Omental fat pad (tissue), 4 donors: ENCODE data around the gene MPZL3. TPM values are rescaled to one million over a fixed set of nuclear protein-coding genes. Genes with fewer than 3 reads are reported as not detected.

Source experiments
- ATAC-seq: fragments of 150-250 bp; one replicate; pipeline ENCODE4 v1.9.1; 2016; ENCODE audit warnings: mild to moderate bottlenecking, moderate library complexity; ENCODE audit not compliant: low FRiP score
- DNase-seq: peaks from one replicate; pipeline ENCODE4 v3.0.0-alpha.2; 2019; ENCODE audit warnings: low spot score
- total RNA-seq, 4 donors: library from RNA; depleted of rRNA; stranded (reverse); fragments of >200 nt; gene quantifications; one replicate each; pipeline ENCODE4 v1.1.0, GENCODE V29; 2016
- TF ChIP-seq, protein P1 (sequence below), 3 donors: fragments of 450-650 bp; IDR thresholded peaks; one replicate each; pipeline ENCODE4 v1.5.1; 2016 to 2017; ENCODE audit warnings: antibody characterized with exemption in 3 of 3, mild to moderate bottlenecking in 3 of 3, moderate library complexity in 2 of 3

MPZL3 gene
- total RNA-seq, 4 donors from 2014 or later, result 1.3 to 2.5 (median 2.4) TPM

DNA sequence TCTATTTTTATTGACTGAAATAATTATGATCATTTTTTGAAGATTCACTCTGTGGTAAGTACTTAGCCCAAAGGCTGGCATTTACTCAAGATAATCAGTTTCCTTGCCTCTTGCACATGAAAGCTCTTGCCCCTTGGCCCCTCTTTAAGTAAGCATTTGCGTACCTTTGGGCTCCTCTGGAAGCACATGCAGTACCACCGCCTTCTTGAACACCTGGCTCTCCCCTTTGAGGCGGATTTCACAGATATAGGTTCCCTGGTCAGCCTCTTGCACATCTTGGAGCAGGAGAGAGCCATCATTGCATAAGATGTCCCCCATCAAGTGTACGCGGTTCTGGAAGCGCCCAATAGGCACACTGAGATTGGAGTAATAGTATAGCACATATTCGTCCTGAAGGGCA, 41.8 kb downstream of the MPZL3 start:
- TF ChIP-seq, protein P1, sequence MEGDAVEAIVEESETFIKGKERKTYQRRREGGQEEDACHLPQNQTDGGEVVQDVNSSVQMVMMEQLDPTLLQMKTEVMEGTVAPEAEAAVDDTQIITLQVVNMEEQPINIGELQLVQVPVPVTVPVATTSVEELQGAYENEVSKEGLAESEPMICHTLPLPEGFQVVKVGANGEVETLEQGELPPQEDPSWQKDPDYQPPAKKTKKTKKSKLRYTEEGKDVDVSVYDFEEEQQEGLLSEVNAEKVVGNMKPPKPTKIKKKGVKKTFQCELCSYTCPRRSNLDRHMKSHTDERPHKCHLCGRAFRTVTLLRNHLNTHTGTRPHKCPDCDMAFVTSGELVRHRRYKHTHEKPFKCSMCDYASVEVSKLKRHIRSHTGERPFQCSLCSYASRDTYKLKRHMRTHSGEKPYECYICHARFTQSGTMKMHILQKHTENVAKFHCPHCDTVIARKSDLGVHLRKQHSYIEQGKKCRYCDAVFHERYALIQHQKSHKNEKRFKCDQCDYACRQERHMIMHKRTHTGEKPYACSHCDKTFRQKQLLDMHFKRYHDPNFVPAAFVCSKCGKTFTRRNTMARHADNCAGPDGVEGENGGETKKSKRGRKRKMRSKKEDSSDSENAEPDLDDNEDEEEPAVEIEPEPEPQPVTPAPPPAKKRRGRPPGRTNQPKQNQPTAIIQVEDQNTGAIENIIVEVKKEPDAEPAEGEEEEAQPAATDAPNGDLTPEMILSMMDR (IDR thresholded peaks at IDR 0.05), result no peak
- DNase-seq (no peak), ATAC-seq (no peak)

DNA sequence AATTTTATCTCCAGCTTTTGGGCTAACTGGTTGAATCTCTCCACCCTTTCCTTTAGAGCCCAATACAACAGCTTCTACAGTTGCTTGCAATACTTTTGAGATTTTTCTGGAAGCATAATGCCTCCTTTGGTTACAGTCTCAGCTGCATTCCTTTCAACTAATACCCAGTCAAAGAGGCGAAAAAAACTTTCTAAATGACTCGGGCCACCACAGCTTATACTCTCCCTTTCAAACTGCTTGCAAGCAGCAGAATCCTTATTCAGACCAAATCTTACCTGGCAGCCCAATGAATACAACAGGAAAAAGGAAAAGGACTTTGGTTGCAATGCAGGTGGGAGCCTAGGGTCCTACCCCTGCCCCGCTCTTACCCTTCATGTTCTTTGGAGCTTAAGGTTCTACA, 43.1 kb downstream of the MPZL3 start:
- ATAC-seq, result no peak

DNA sequence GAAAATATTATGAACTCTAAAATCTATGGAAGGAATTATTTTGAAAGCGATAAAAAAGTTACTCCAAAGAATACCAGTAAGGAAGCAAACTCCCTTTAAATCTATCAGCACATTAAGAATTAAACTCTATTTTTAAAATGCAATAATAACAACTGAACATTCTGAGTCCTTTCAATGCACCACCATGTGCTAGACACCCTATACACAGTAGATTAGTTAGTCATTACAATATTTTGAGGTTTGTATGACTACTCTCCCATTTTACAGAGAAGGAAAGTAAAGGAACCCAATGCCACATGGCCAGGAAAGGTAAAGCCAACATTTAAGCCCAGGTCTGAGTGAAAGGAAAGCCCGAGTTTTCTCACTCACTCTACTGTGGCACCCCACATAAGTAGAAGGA, 45.1 kb downstream of the MPZL3 start:
- TF ChIP-seq, protein P1 (IDR thresholded peaks at IDR 0.05), result no peak
- no peak for ATAC-seq
- DNase-seq, result no peak

More for the DNA sequence above, 43.1 kb downstream of the MPZL3 start:
- TF ChIP-seq, protein P1 (IDR thresholded peaks at IDR 0.05), result no peak
- no peak for DNase-seq

DNA sequence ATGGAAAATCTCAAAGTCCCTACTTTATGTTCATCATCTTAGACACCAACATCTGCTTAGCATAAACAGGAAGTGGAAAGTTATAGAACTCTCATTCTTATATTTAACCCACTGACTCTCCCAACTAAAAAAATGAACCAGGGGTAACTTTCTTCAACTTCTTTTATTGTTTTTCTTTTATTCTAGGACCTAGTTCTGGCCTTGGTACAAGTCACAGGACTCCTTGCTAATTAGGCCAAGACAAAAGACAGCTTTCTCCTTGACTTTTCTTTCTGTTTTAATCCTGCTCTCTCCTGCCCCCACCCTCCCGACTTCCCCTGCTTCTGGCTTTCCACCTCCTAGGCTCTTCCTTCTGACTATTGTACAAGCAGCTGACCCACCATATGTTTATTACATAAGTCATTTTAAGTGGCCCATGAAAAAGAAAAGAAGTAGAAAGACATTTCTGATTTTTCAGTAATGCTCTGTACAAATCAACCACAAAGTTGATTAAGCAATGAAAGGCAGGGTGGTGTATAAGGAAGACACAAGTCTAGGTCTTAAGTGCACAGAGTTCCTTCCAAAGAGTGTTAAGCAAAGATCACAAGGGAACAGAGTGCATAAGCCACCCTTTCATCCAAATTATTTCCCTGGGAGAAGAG, 45.7 kb downstream of the MPZL3 start:
- DNase-seq, result no peak
- ATAC-seq, result no peak

DNA sequence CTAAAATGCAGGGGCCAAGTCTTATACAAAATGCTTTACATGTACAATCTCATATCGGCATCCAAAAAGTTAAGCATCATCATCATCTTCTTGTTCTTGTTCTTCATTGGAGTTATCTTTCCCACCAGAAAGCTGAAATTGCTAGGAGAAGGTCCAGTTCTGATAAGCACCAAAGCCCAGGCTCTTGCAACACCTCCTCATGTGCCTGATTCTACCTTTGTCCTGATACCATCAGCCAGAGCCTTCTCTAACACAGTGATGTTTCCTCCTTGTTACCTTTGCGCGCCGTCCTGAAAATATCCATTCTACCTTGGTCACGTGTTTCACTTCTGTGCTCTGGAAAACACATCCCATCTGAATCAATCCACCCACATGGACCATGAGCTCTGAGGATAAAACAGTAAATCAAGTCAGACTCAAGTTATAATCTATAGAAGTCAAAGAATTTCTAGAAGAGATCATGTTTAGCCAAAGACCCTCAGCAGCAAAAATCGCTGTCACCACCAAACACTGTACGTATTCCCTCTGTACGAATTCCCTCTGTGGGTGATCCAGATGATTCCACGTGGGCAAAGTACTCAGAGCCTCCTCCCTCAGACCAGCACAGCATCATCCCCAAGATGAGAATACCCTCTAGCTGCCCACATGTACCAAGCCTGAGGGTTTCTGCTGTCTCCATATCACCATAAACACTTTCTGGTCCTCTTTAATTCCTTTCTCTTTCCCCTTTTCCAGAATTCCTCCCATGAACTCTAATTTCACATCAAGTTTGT, 46.4 kb downstream of the MPZL3 start:
- no peak for ATAC-seq
- no peak for DNase-seq
- TF ChIP-seq, protein P1 (IDR thresholded peaks at IDR 0.05), result no peak

More for the DNA sequence above, 45.7 kb downstream of the MPZL3 start:
- TF ChIP-seq, protein P1 (IDR thresholded peaks at IDR 0.05), result no peak

DNA sequence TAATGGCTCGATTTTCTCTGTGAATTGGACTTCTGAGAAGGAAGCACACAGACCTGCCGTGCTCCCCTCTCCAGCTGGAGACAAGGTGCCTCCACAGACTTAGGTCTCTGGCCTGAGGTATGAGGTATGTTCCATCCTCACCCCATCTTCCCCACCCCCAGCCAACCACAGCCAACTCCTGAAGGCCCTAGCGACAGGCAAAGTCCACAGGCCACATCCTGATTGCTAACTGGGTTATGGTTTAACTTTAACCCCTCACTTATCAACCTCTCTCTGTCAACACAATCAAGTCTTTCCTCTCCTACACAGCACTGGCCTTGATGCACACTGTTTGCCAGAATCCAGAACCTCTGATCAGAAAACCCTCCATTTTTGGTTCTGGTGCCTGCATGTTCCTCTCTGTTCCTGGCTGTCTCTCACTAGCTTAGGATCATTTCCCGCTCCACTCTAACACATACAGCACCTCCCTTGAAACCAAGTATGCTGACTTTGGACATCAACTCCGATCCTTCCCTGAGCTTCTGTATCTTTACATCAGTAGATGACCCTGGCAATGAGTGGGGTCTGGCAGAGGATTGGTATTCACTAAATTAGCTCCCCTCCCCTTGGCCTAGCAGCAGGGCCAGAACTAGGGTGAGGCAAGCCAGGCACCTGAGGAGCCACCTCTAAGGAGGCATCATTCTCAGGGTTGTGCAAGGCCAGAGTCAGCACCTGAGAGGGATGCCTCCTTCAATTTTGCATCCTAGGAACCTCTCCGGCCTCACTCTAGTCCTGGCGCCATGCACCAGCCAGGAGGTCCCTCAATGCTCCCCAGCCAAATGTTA, 49.4 kb downstream of the MPZL3 start:
- ATAC-seq, result no peak
- no peak for DNase-seq
- TF ChIP-seq, protein P1 (IDR thresholded peaks at IDR 0.05), result no peak
